Measurements from ENCODE around the gene MLPH. TPM values are rescaled to one million over a fixed set of nuclear protein-coding genes. Genes with fewer than 3 reads are reported as not detected.

The MLPH gene
- total RNA-seq, 1 donor: 40.6 TPM

GRCh38 chr2:237509905-237510304 lies 22.9 kb downstream of the MLPH start:
- no peak overlapping the region for H3K4me3 ChIP-seq (ENCODE audit: low read depth, low read length)
- TF ChIP-seq, protein P1, sequence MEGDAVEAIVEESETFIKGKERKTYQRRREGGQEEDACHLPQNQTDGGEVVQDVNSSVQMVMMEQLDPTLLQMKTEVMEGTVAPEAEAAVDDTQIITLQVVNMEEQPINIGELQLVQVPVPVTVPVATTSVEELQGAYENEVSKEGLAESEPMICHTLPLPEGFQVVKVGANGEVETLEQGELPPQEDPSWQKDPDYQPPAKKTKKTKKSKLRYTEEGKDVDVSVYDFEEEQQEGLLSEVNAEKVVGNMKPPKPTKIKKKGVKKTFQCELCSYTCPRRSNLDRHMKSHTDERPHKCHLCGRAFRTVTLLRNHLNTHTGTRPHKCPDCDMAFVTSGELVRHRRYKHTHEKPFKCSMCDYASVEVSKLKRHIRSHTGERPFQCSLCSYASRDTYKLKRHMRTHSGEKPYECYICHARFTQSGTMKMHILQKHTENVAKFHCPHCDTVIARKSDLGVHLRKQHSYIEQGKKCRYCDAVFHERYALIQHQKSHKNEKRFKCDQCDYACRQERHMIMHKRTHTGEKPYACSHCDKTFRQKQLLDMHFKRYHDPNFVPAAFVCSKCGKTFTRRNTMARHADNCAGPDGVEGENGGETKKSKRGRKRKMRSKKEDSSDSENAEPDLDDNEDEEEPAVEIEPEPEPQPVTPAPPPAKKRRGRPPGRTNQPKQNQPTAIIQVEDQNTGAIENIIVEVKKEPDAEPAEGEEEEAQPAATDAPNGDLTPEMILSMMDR (IDR thresholded peaks at IDR 0.05; ENCODE audit: insufficient read depth, low read depth, low read length): no peak
- no peak for DNase-seq (ENCODE audit: low read depth)

DNA sequence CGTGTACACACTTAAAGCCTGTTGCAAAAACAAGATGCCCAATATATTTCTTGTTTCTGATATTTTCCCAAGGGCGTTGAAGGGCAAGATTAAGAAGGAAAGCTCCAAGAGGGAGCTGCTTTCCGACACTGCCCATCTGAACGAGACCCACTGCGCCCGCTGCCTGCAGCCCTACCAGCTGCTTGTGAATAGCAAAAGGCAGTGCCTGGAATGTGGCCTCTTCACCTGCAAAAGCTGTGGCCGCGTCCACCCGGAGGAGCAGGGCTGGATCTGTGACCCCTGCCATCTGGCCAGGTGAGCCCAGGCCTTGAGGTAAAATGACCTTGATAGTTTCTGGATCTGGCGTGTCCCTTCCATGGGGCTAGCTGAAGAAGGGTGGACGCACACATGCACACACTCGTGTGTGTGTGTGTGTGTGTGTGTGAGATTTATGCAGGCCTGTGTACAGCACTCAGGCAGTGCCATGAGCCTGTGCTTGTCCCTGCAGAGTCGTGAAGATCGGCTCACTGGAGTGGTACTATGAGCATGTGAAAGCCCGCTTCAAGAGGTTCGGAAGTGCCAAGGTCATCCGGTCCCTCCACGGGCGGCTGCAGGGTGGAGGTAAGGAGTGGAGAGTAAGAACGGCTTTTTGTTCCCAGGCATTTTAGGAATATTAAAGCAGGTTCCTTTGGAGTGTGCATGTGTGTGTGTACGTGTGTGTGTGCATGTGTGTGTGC lies 23.6 kb downstream of the MLPH start:
- H3K4me3 ChIP-seq (ENCODE audit: low read depth, low read length): no peak overlapping the region
- DNase-seq (ENCODE audit: low read depth): no peak
- TF ChIP-seq, protein P1 (IDR thresholded peaks at IDR 0.05; ENCODE audit: insufficient read depth, low read depth, low read length): no peak

- peak; percentile 92 for DNase-seq (ENCODE audit: low read depth)
- no peak overlapping the region for H3K4me3 ChIP-seq (ENCODE audit: low read depth, low read length)
- TF ChIP-seq, protein P1 (IDR thresholded peaks at IDR 0.05; ENCODE audit: insufficient read depth, low read depth, low read length): no peak
Measured at GRCh38 chr2:237511433-237511832, 24.4 kb downstream of the MLPH start.

- H3K4me3 ChIP-seq (ENCODE audit: low read depth, low read length): no peak overlapping the region
- TF ChIP-seq, protein P1 (IDR thresholded peaks at IDR 0.05; ENCODE audit: insufficient read depth, low read depth, low read length): no peak
- DNase-seq (ENCODE audit: low read depth): no peak
Measured at GRCh38 chr2:237511885-237512405, 24.9 kb downstream of the MLPH start.

DNA sequence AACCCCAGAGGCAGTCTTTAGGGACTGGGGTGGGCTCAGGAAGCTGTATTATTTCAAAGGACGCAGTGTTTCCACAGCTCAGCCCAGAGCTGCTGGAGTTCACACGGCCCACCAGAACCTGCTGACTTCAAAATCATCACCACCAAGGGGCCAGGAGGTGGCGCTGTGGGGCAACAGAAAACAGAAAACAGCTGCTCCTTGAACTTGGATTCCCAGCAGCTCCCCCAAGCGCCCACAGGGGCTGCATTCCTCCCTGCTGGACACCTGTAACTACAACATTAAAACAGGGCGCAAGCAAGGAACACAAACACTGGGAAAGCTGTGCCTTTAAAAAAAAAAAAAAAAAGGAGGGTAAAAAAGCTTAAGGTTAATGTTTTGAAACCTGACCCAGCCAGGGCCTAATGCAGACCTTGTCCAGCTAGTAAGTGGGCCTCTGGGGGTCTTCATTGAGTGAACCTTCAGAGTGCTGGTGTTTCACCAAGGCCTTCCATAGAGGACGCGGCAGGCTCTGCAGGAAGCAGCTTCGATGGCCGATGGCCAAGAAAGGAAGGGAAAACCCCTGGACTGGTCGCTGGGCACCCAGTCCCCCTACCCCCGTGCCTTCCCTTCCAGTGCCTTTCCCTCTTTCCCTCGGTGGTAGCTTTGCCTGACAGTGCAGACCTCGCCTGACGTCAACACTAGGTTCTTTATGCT lies 25.9 kb downstream of the MLPH start:
- no peak overlapping the region for H3K4me3 ChIP-seq (ENCODE audit: low read depth, low read length)

GRCh38 chr2:237513693-237514092 lies 26.6 kb downstream of the MLPH start:
- DNase-seq (ENCODE audit: low read depth): no peak
- no peak overlapping the region for H3K4me3 ChIP-seq (ENCODE audit: low read depth, low read length)
- TF ChIP-seq, protein P1 (IDR thresholded peaks at IDR 0.05; ENCODE audit: insufficient read depth, low read depth, low read length): no peak

More for the DNA sequence above, 25.9 kb downstream of the MLPH start:
- peak; percentile 93 for DNase-seq (ENCODE audit: low read depth)
- TF ChIP-seq, protein P1 (IDR thresholded peaks at IDR 0.05; ENCODE audit: insufficient read depth, low read depth, low read length): peak; percentile 91
